Activated CD4-positive, CD25-positive, alpha-beta regulatory T cell (primary cell): ENCODE results near the gene SNRPA.
"Not testable (repeated sequence)": the region's sequence is repeated elsewhere in the genome, so short reads cannot be mapped to it uniquely, and the experiment has no call there.

ENCODE experiments used
- DNase-seq, 4 experiments: peaks; one replicate each; lab custom pipeline; 2025; lab: John Stamatoyannopoulos, UW

The SNRPA gene

DNA sequence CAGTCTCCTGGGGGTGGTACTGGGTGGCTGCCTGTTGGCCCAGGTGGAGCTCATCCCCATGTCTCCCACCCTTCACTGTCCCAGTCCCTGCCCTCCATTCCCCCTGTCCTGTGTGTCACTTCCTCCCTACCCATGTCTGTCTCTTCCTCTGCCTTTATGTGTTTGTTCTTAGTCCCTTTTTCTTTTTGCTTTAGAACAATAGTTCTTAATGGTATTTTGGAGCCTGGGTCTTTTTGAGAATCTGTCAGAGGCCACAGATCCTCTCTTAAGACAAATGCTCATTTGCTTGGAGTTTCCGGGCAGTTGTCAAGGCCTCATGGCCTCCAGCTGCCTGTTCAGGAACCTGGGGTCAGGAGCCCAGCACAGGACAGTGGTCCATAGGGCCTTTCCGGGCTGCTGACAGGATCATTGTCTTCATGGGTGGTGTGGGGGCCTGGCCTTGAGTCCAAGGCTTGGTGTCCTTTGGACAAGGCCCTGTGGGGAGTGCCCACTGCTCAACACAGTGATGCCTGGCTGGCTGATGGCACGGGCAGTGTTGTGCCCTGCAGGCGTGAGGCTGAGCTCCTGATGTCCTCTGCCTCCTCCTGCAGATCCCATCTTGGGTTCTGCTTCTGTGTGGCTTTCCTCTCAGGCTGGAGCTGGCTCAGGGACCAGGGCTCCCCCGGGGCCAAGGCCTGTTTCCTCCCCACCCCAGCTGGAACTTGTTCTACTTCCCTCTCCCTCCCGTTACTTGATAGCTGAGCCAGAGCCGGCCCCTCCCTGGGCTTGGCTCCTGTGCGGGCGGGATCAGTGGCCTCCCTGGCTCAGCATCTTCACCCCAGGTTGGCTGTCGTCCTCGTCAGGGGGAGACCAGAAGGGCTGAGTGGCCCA is 51.5 kb downstream of the SNRPA start:
- no peak for DNase-seq

DNA sequence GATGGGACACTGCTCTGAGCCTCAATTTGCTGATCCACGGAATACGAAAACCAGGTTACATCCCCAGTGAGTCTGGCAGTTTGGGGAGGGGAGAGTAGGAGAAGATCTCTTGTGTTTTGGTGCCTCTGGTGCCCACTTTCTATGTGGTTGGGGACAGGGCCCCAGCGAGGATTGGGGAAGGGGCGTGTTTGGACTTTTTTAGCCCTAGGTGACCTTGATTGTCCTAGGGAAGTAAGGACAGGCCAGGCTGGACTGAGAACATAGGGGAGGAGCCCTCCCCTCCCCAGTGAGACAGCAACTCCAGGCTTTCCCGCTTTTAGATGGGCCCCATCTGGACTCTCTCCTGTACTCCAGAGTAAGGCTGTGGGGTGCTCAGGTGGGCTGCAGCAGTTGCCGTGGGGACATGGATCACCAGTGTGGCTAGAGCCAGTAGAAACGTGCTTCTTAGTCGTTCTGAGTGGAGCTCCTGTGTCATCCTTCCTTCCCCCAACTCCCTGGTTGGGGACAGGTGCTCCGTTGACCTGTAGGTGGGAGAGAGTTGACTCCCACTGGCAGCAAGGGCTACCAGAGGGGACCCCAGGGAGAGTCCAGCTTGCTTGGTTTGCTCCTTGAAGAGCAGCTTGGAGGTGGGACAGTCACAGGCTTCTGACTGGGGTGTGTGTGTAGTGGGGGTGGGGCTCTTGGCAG is 52.3 kb downstream of the SNRPA start:
- DNase-seq = no peak

DNA sequence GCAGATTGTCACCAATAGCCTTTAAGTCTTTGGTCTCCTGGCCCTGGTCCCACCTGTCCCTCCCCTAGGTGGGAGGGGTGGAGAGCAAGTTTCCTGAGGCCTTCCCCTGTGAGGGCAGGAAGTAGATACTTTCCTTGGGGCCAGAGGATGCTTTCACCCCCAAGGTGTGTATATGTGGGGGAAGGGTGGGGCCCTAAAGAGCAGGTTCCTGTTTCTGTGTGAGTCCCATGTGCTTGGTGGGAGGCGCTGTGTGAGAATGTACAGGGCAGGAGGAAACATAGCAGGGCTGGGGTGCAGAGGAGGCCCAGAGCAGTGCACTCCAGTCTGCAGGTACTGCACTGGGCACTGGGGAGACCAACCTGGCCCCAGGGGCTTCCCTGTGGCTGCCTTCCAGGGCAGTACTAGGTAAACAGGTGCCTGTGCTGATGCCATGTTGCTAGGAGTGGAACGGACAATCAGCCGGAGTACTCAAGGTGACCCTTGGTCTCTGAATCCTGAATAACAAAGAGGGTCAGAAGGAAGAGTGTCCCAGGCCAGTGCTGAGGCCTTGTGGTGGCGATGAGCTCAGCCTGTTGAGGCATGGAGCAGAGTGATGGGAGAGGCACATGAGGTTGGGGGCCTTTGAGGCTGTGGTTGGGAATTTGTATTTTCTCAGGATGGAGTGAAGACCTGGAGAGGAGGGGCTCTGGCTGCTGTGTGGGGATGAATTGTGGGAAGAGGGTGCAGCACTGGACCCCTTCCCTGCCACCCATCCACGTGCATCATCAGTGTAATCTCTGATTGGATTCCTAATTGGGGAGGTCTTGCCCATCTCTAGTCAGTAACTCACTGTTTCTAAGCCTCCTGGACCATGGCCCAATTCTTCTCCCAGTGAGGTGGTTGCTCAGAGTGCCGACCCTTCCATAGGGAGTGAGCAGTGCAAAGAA is 53.1 kb downstream of the SNRPA start:
- peak in 2 of 4 experiments; percentile 53 to 58 for DNase-seq

DNA sequence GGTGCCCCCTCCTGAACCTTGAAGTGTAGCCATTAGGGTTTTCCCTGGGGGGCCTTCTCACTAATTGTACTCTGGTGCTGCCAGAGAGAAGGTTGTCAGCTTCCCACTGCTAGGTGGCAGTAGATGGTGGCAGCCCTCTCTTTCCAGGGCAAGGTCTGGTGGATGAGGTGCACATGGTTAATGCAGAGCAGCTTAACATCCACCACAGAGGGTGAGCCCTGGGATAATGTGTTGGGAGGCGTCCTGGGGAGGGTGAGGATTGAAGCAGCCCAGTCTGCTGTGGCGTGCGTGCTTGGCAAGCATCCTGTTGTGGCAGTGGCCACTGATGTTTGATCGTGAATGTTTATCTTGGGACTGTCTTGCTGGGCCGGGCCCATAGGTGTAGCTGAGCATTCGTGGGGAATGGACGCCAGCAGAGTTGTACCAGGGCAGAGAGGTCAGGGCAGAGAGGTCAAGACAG is 53.8 kb downstream of the SNRPA start:
- DNase-seq = no peak

DNA sequence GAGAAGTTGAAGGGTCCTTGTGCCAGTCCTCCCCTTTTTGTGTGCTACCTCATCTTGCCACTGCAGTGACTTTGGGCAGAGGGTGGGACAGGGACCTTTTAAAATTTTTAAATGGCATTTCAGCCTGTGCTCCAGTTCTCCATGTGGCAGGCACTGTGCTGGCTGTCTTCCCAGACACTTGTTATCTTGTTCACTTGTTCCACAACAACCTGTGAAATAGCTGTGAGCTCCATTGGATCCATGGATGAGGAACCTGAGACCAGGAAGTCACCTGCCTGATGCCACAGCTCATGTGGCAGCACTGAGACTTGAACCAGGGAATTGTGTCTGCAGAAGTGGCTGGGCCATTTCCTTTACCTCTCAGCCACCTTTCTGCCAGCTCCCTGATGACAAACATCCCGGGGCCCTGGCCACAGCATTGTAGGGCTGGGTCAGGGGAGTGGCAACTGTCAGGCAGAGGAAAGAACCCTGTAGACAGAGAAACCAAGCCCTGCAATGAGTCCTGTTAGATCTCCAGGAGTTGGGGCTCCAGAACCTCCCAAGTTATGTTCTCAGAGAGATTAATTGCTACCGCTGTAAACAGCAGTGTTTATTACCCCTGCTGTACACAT is 54.4 kb downstream of the SNRPA start:
- no peak for DNase-seq

GRCh38 chr19:40806423-40807146 is 55.6 kb downstream of the SNRPA start:
- peak; percentile 40 to 64 (median 57) for DNase-seq

GRCh38 chr19:40807147-40808020 is 56.4 kb downstream of the SNRPA start:
- no peak for DNase-seq

DNA sequence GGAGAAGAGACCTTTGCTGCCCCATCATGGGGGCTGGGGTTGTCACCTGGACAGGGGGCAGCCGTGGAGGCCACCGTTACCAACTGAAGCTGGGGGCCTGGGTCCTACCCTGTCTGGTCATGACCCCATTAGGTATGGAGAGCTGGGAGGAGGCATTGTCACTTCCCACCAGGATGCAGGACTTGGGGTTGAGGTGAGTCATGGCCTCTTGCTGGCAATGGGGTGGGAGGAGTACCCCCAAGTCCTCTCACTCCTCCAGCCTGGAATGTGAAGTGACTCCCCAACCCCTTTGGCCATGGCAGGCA is 57.0 kb downstream of the SNRPA start:
- no peak for DNase-seq

- DNase-seq = no peak
Measured at GRCh38 chr19:40808497-40808896, 57.5 kb downstream of the SNRPA start.

- DNase-seq = no peak
Measured at GRCh38 chr19:40809358-40810086, 58.5 kb downstream of the SNRPA start.

GRCh38 chr19:40810160-40810559 is 59.2 kb downstream of the SNRPA start:
- no peak for DNase-seq

DNA sequence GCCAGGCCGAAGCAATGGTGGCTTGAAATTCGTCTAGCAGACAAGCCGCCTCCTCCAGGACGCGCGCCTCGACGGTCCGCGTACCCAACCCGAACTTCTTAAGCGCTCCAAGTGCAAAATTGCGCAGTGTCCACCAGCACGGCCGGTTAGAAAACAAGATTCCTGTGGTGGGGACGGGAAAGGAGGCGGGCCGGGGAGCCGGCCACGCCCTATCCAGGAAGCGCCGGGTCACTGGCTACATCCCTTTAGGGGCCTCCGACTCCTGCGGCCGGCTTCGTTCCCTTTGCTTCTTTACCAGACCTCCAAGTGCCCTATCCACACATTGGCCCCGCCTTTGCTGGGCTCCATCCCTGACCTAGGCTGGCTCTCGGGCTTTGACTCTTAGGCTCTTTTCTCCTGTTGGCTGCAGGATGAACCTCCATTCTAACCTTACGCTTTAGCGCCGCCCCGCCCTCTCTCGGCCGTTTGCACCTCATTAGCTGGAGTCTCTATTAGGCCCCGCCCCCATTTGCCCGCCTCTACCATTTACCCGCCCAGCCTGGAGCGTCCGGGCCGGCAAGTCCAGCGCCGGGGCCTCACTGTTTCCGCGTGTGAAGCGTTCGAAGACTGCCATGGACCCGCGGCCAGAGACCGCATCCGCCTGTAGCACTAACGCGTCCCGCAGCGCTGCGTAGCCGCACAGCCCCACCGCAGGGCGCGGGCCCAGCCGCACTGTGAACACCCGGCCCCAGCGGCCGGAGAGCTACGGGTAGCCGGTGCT is 59.8 kb downstream of the SNRPA start:
- DNase-seq = not testable (repeated sequence)

DNA sequence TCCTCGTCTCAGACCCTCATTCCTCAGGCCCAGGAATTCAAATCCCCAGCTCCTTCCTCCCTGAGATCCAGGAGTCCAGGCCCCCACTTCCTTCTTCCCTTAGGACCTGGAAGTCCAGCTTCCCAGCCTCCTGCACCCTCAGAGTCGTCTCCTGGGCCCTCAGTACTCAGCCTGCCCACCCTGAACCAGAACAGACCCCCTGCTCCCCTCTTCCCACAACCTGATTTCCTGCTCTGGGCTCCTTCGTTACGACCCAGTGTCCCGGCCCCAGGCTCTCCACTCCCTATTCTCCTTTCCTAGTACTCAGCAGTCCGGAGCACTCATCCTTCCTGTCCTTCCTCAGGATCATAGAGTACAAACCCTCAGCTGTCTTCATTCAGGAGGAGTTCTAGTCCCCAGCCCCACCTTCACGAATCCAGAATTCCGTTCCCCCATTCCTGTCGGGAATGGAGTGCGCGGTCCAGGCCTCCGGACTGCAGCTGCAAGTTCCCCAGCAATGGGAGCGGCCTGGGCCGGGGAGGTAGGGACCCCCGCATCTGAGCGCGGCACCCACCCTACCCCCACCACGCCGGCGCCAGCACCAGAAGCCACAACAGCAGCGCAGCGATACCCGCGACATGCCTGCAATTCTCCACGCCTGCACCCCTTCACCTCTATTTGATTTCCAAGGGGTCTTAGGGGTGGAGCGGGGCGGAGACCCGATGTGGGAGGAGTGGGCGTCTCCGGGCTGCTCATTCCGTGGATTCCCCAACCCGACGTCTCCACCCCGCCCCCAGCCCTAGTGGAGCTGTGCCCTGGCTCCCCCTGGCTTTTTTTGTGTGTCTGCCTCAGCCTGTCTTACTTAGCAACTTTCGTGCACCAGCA is 60.7 kb downstream of the SNRPA start:
- DNase-seq = no peak

- DNase-seq = not testable (repeated sequence)
Measured at GRCh38 chr19:40812571-40812970, 61.6 kb downstream of the SNRPA start.

DNA sequence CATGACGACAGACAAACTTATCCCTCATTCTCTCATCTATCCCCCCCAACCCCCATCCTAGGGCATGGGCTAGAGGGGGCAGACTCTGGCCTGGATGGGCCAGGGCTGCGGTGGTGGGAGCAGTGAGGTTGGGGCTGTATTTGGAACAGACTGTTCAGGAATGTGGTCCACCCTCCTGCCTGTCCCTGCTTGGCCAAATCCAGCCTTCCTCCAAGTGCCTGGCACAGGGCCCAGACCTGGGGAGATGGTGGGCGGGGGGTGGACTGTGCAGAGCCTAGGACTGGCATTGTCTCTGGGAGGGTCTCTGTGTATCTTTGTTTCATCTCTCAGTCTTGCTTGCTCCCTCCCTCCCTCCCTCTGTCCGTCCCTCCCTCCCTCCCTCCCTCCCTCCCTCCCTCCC is 62.2 kb downstream of the SNRPA start:
- DNase-seq = no peak
